Activated T-cell treated with anti-CD3 and anti-CD28 coated beads for 24 hours (primary cell): ENCODE data around the gene CADM1.

Experiments used
- DNase-seq: peaks from one replicate; pipeline ENCODE4 v3.0.0-alpha.2; 2020; ENCODE audit warnings: low read depth

Gene CADM1

GRCh38 chr11:115181538-115181937 lies 322.7 kb downstream of the CADM1 start:
- no peak for DNase-seq

- no peak for DNase-seq
These were observed 323.9 kb downstream of the CADM1 start for GRCh38 chr11:115180272-115180671.

GRCh38 chr11:115179636-115180035 lies 324.6 kb downstream of the CADM1 start:
- DNase-seq = no peak

GRCh38 chr11:115178705-115179104 lies 325.5 kb downstream of the CADM1 start:
- no peak for DNase-seq

- DNase-seq = no peak
These were observed 331.1 kb downstream of the CADM1 start for GRCh38 chr11:115173136-115173535.

GRCh38 chr11:115170133-115170815 lies 333.9 kb downstream of the CADM1 start:
- DNase-seq = no peak

- DNase-seq = no peak
These were observed 335.0 kb downstream of the CADM1 start for GRCh38 chr11:115169251-115169650.

- DNase-seq = no peak
These were observed 335.5 kb downstream of the CADM1 start for GRCh38 chr11:115168686-115169085.

GRCh38 chr11:115168229-115168671 lies 336.0 kb downstream of the CADM1 start:
- no peak for DNase-seq

GRCh38 chr11:115167456-115167855 lies 336.8 kb downstream of the CADM1 start:
- no peak for DNase-seq

- no peak for DNase-seq
These were observed 337.4 kb downstream of the CADM1 start for GRCh38 chr11:115166820-115167219.

- no peak for DNase-seq
These were observed 339.4 kb downstream of the CADM1 start for GRCh38 chr11:115164774-115165173.

GRCh38 chr11:115162919-115163318 lies 341.3 kb downstream of the CADM1 start:
- no peak for DNase-seq

GRCh38 chr11:115161876-115162275 lies 342.3 kb downstream of the CADM1 start:
- DNase-seq = no peak

- DNase-seq = no peak
These were observed 345.0 kb downstream of the CADM1 start for GRCh38 chr11:115159207-115159606.

- DNase-seq = no peak
These were observed 346.2 kb downstream of the CADM1 start for GRCh38 chr11:115158053-115158452.

- no peak for DNase-seq
These were observed 347.0 kb downstream of the CADM1 start for GRCh38 chr11:115157247-115157646.

- no peak for DNase-seq
These were observed 348.2 kb downstream of the CADM1 start for GRCh38 chr11:115155978-115156377.

GRCh38 chr11:115155320-115155719 lies 348.9 kb downstream of the CADM1 start:
- DNase-seq = no peak

GRCh38 chr11:115154355-115154736 lies 349.9 kb downstream of the CADM1 start:
- no peak for DNase-seq

- DNase-seq = no peak
These were observed 350.4 kb downstream of the CADM1 start for GRCh38 chr11:115153731-115154354.

- DNase-seq = no peak
These were observed 351.1 kb downstream of the CADM1 start for GRCh38 chr11:115153135-115153534.

GRCh38 chr11:115151010-115151409 lies 353.2 kb downstream of the CADM1 start:
- DNase-seq = no peak

- no peak for DNase-seq
These were observed 355.5 kb downstream of the CADM1 start for GRCh38 chr11:115148691-115149090.
